H9 (cell line): ENCODE results near the gene MYO7B. TPM values are rescaled to one million over a fixed set of nuclear protein-coding genes. Genes with fewer than 3 reads are reported as not detected.

Experiments used
- DNase-seq: peaks from one replicate; pipeline ENCODE4 v3.0.0-alpha.2; 2017
- H2AFZ ChIP-seq: one replicate; pipeline ENCODE4 v1.6.1; 2013; ENCODE audit warnings: mild to moderate bottlenecking, low read length, control low read depth, moderate library complexity
- H2AK5ac ChIP-seq: 2 replicates; pipeline ENCODE4 v1.6.1; 2013; ENCODE audit warnings: low read length, control low read depth, mixed read lengths; ENCODE audit not compliant: insufficient read length
- H2BK120ac ChIP-seq: one replicate; pipeline ENCODE4 v1.6.1; 2013; ENCODE audit warnings: low read depth, mild to moderate bottlenecking, low read length, control low read depth, inconsistent platforms; ENCODE audit not compliant: poor library complexity, severe bottlenecking
- H2BK12ac ChIP-seq: 2 replicates; pipeline ENCODE4 v1.6.1; 2013; ENCODE audit warnings: low read length, control low read depth, mixed read lengths, low read depth; ENCODE audit not compliant: insufficient read length
- H2BK15ac ChIP-seq: 2 replicates; pipeline ENCODE4 v1.6.1; 2013; ENCODE audit warnings: low read depth, low read length, control low read depth
- H2BK20ac ChIP-seq: one replicate; pipeline ENCODE4 v1.6.1; 2013; ENCODE audit warnings: low read depth, mild to moderate bottlenecking, low read length, control low read depth, inconsistent platforms; ENCODE audit not compliant: poor library complexity, severe bottlenecking
- H2BK5ac ChIP-seq: 2 replicates; pipeline ENCODE4 v1.6.1; 2013; ENCODE audit warnings: low read length, control low read depth, mixed read lengths; ENCODE audit not compliant: insufficient read length
- H3K14ac ChIP-seq: 2 replicates; pipeline ENCODE4 v1.6.1; 2013; ENCODE audit warnings: low read length, control low read depth; ENCODE audit not compliant: insufficient read depth
- H3K18ac ChIP-seq: 2 replicates; pipeline ENCODE4 v1.6.1; 2013; ENCODE audit warnings: low read depth, mild to moderate bottlenecking, mixed read lengths, low read length, control low read depth; ENCODE audit not compliant: insufficient read length
- H3K23ac ChIP-seq: 2 replicates; pipeline ENCODE4 v1.6.1; 2013; ENCODE audit warnings: low read length, control low read depth, mixed read lengths, low read depth; ENCODE audit not compliant: insufficient read length
- H3K23me2 ChIP-seq: 2 replicates; pipeline ENCODE4 v1.6.1; 2013; ENCODE audit warnings: low read depth, mild to moderate bottlenecking, mixed read lengths, low read length, control low read depth; ENCODE audit not compliant: insufficient read length, poor library complexity, severe bottlenecking
- H3K27ac ChIP-seq: 2 replicates; pipeline ENCODE4 v1.5.1; 2013; ENCODE audit warnings: low read length, control low read depth, mixed read lengths, low read depth; ENCODE audit not compliant: insufficient read length
- H3K27me3 ChIP-seq: 2 replicates; pipeline ENCODE4 v1.6.1; 2013; ENCODE audit warnings: low read length, control low read depth, inconsistent platforms; ENCODE audit not compliant: insufficient read depth
- H3K4ac ChIP-seq: 2 replicates; pipeline ENCODE4 v1.6.1; 2013; ENCODE audit warnings: low read depth, mild to moderate bottlenecking, control low read depth, inconsistent platforms, low read length, moderate library complexity
- H3K4me1 ChIP-seq: 2 replicates; pipeline ENCODE4 v1.6.1; 2013; ENCODE audit warnings: low read length, control low read depth, inconsistent platforms; ENCODE audit not compliant: insufficient read depth
- H3K4me2 ChIP-seq: 2 replicates; pipeline ENCODE4 v1.6.1; 2013; ENCODE audit warnings: low read length, control low read depth, mixed read lengths; ENCODE audit not compliant: insufficient read length, insufficient read depth
- H3K56ac ChIP-seq: 2 replicates; pipeline ENCODE4 v1.6.1; 2013; ENCODE audit warnings: low read depth, mild to moderate bottlenecking, mixed read lengths, low read length, control low read depth; ENCODE audit not compliant: insufficient read length
- H3K79me1 ChIP-seq: 2 replicates; pipeline ENCODE4 v1.6.1; 2013; ENCODE audit warnings: low read depth, mild to moderate bottlenecking, moderate library complexity, low read length, control low read depth, inconsistent platforms; ENCODE audit not compliant: insufficient read depth, poor library complexity, severe bottlenecking
- H3K79me2 ChIP-seq: 2 replicates; pipeline ENCODE4 v1.6.1; 2013; ENCODE audit warnings: low read length, control low read depth, inconsistent platforms; ENCODE audit not compliant: insufficient read depth
- H3K9ac ChIP-seq: 2 replicates; pipeline ENCODE4 v1.6.1; 2013; ENCODE audit warnings: low read length, control low read depth, mixed read lengths; ENCODE audit not compliant: insufficient read length; ENCODE audit errors: extremely low read depth
- H3K9me3 ChIP-seq: one replicate; pipeline ENCODE4 v1.6.1; 2013; ENCODE audit warnings: low read depth, low read length, inconsistent platforms; ENCODE audit not compliant: control insufficient read depth
- H3T11ph ChIP-seq: one replicate; pipeline ENCODE4 v1.6.1; 2013; ENCODE audit warnings: mild to moderate bottlenecking, low read length, control low read depth, inconsistent platforms
- H4K20me1 ChIP-seq: one replicate; pipeline ENCODE4 v1.6.1; 2013; ENCODE audit not compliant: control insufficient read depth, insufficient read length, insufficient read depth
- H4K5ac ChIP-seq: 2 replicates; pipeline ENCODE4 v1.6.1; 2013; ENCODE audit warnings: low read depth, mild to moderate bottlenecking, mixed read lengths, low read length, control low read depth; ENCODE audit not compliant: insufficient read length
- H4K8ac ChIP-seq: replicated peaks from 2 replicates; pipeline ENCODE4 v1.6.1; 2013; ENCODE audit warnings: low read length, control low read depth, mixed read lengths, low read depth; ENCODE audit not compliant: insufficient read length
- H4K91ac ChIP-seq: 2 replicates; pipeline ENCODE4 v1.6.1; 2013; ENCODE audit warnings: low read depth, mild to moderate bottlenecking, moderate library complexity, mixed read lengths, low read length, control low read depth; ENCODE audit not compliant: insufficient read length
- H3K27ac Mint-ChIP-seq, 3 experiments: 2 replicates in 2 of 3; 3 replicates in 1 of 3; pipeline ENCODE4 v1.8.0; 2020 to 2021; ENCODE audit warnings: mixed read lengths in 3 of 3, mild to moderate bottlenecking in 1 of 3, moderate library complexity in 1 of 3
- H3K27me3 Mint-ChIP-seq: 2 replicates; pipeline ENCODE4 v1.8.0; 2021; ENCODE audit warnings: low read depth, mild to moderate bottlenecking, moderate library complexity, mixed read lengths
- H3K36me3 Mint-ChIP-seq, 3 experiments: 2 replicates in 2 of 3; 3 replicates in 1 of 3; pipeline ENCODE4 v1.8.0; 2020 to 2021; ENCODE audit warnings: low read depth in 3 of 3, mixed read lengths in 3 of 3; ENCODE audit not compliant: insufficient read depth in 1 of 3
- H3K4me1 Mint-ChIP-seq, 2 experiments: 2 replicates each; pipeline ENCODE4 v1.8.0; 2020; ENCODE audit warnings: mixed read lengths in 2 of 2
- H3K4me3 Mint-ChIP-seq, 2 experiments: 2 replicates in 1 of 2; 3 replicates in 1 of 2; pipeline ENCODE4 v1.8.0; 2020 to 2021; ENCODE audit warnings: mild to moderate bottlenecking in 2 of 2, mixed read lengths in 2 of 2, moderate library complexity in 1 of 2
- H3K9me3 Mint-ChIP-seq, 2 experiments: 2 replicates in 1 of 2; 3 replicates in 1 of 2; pipeline ENCODE4 v1.8.0; 2020; ENCODE audit warnings: mild to moderate bottlenecking in 2 of 2, mixed read lengths in 2 of 2, moderate library complexity in 1 of 2
- CTCF ChIP-seq: fragments of 200-600 bp; sonication (generic); conservative IDR thresholded peaks from 3 replicates; pipeline ENCODE4 v1.8.0; 2021; ENCODE audit warnings: antibody characterized with exemption, mild to moderate bottlenecking
- WGBS: extraction: QIAGEN DNeasy Blood & Tissue Kit; methylation state at CpG from one replicate; pipeline ENCODE4 v1.1.7; 2013; ENCODE audit warnings: missing lambda C conversion rate, low lambda C conversion rate, mixed read lengths; ENCODE audit not compliant: insufficient read length; ENCODE audit errors: extremely low coverage; 5-methylcytosine and 5-hydroxymethylcytosine counted together
- total RNA-seq: library from RNA; stranded (reverse); gene quantifications from 2 replicates; pipeline ENCODE4 v1.2.1, GENCODE V29; 2021

MYO7B gene
- total RNA-seq, 1 experiment from 2014 or later, result not detected

- no peak overlapping the region for H3T11ph ChIP-seq
- no peak overlapping the region for H3K27ac Mint-ChIP-seq
- no peak overlapping the region for H4K91ac ChIP-seq
- no peak overlapping the region for H3K4me3 Mint-ChIP-seq
- no peaks in the 10 kb centered on the region for H4K20me1 ChIP-seq
- H4K8ac ChIP-seq, result no peak overlapping the region
- no peak overlapping the region for H2AFZ ChIP-seq
- no peak for TF ChIP-seq CTCF
- H3K27ac ChIP-seq, result no peak overlapping the region
- no peaks in the 10 kb centered on the region for H3K9me3 ChIP-seq
- no peak overlapping the region for H3K4ac ChIP-seq
- H3K9ac ChIP-seq, result no peak overlapping the region
- no peak overlapping the region for H3K23ac ChIP-seq
- H4K5ac ChIP-seq, result no peak overlapping the region
- H3K4me1 Mint-ChIP-seq, result peaks cover 8 to 16% of the 10 kb centered on the region in 2 experiments
- H3K9me3 Mint-ChIP-seq, result no peaks in the 10 kb centered on the region
- no peak overlapping the region for H3K4me2 ChIP-seq
- peaks cover 2% of the 10 kb centered on the region; the same call in 1 of the 2 replicates for H3K27me3 Mint-ChIP-seq
- DNase-seq, result no peak
- H3K27me3 ChIP-seq, result no peaks in the 10 kb centered on the region
- no peaks in the 10 kb centered on the region for H3K79me2 ChIP-seq
- no peak overlapping the region for H3K14ac ChIP-seq
- no peaks in the 10 kb centered on the region for H3K23me2 ChIP-seq
- no peaks in the 10 kb centered on the region for H3K36me3 Mint-ChIP-seq
- H2BK120ac ChIP-seq, result no peak overlapping the region
- H2BK12ac ChIP-seq, result no peak overlapping the region
- H3K4me1 ChIP-seq, result no peaks in the 10 kb centered on the region; the same call in 1 of the 2 replicates
- H3K56ac ChIP-seq, result no peak overlapping the region
- H2AK5ac ChIP-seq, result no peak overlapping the region
- H2BK20ac ChIP-seq, result no peak overlapping the region
- no peak overlapping the region for H3K18ac ChIP-seq
- no peak overlapping the region for H2BK5ac ChIP-seq
- no CpG with 5 or more reads among the region's 6 CpGs for WGBS
- H2BK15ac ChIP-seq, result no peak overlapping the region
- H3K79me1 ChIP-seq, result no peaks in the 10 kb centered on the region
These were observed 105.7 kb downstream of the MYO7B start for GRCh38 chr2:127641133-127641532.
